GM21717 (cell line): ENCODE measurements around the gene PISD.
"Not testable (repeated sequence)": the region's sequence is repeated elsewhere in the genome, so short reads cannot be mapped to it uniquely, and the experiment has no call there.

Experiments used
- ATAC-seq: cut with Tn5 transposase; IDR thresholded peaks from one replicate; pipeline ENCODE4 v1.9.1; 2021; ENCODE audit warnings: mild to moderate bottlenecking, moderate library complexity; ENCODE audit not compliant: unreplicated experiment

Gene PISD

DNA sequence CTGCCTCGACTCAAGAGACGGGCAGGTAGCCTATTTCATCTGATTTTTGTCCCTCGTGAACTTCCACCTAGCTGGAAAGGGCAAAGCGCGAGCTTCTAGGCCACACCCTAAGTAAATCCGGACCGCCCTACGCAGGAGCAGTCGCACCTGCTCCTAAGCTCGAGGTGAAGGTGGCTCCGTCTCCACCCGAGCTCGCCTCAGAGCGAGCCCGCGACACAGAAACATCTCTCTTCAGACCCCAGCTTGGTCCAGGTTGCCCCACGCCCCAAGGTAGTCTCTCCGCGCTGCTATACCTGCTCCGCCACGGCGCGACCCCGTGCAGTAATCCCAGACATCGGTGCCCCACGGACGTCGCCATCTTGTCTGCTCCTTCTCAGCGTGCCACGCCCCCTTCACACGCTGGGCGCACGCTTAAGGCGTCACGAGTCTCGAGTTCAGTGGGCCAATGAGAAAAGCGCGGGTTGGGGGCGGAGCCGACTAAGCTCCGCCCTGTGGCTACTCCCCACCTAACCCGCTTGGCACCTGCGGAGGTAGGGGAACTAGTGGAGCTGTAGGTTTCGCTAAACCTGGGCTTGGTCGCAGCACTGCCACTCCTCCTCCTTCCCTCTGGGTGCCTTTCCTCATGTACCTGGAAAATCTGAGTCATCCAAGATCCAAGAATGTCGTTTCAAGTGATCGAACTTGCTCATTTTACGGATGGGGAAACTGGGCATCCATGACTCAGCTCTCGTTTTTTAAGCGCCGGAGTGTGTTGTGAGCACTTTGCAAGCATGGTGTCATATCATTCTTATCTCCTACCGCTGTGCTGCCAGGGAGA, at the start of gene PISD:
TSS of gene PISD (minus strand) at position 365 of the 817 bp plus-strand sequence. CDS start at position 358, 7 bp downstream.
- ATAC-seq, result peak; percentile 75

DNA sequence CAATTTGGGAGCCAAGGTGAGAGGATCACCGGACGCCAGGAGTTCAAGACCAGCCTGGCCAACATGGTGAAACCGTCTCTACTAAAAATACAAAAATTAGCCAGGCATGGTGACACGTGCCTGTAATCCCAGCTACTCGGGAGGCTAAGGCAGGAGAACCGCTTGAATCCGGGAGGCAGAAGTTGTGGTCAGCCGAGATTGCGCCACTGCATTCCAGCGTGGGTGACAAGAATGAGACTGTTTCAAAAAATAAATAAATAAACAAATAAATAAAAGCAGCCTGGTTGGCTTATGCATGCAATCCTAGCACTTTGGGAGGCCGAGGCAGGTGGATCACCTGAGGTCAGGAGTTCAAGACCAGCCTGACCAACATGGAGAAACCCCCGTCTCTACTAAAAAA, 49.2 kb upstream of the PISD start:
- ATAC-seq, result not testable (repeated sequence)

DNA sequence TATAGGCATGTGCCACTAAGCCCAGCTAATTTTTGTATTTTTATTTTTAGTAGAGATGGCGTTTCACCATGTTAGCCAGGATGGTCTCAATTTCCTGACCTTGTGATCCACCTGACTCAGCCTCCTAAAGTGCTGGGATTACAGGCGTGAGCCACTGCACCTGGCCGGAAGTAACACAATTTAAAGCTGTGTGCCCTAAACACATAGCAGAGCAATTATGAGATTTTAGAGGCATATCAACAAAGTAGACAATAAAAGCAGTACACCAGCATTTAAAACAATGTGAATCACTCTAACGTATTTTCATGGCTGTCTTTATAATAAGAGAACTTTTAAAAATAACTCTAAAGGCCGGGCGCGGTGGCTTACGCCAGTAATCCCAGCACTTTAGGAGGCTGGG, 45.5 kb upstream of the PISD start:
- ATAC-seq, result no peak

DNA sequence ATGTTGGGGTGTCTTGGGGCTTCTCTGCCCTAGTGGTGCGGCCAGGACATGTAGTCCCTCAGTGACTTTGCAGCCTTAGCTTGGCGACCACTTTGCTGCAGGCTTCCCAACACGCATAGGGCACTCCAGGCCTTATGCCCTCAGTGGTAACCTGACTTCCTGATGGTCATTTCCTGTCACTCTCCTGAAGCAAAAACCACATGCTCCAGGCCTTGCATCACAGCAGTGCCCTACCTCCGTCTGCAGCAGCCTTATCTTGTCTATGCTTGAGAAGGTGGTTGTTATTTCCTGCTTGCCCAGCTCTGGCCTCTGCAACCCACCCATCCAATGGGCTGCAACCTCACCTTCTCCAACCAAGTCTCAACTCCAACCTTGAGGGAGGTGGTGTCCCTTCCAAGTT, 33.4 kb upstream of the PISD start:
- ATAC-seq, result no peak

DNA sequence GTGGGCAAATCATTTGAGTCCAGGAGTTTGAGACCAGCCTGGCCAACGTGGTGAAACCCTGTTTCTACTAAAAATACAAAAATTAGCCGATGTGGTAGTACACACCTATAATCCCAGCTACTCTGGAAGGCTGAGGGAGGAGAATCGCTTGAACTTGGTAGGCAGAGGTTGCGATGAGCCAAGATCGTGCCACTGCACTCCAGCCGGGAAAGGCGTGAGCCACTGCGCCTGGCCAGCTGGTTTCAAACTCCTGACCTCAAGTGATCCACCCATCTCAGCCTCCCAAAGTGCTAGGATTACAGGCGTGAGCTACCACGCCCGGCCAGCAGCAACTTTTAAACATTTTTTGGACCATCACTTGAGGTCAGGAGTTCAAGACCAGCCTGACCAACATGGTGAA, 32.0 kb upstream of the PISD start:
- not testable (repeated sequence) for ATAC-seq

DNA sequence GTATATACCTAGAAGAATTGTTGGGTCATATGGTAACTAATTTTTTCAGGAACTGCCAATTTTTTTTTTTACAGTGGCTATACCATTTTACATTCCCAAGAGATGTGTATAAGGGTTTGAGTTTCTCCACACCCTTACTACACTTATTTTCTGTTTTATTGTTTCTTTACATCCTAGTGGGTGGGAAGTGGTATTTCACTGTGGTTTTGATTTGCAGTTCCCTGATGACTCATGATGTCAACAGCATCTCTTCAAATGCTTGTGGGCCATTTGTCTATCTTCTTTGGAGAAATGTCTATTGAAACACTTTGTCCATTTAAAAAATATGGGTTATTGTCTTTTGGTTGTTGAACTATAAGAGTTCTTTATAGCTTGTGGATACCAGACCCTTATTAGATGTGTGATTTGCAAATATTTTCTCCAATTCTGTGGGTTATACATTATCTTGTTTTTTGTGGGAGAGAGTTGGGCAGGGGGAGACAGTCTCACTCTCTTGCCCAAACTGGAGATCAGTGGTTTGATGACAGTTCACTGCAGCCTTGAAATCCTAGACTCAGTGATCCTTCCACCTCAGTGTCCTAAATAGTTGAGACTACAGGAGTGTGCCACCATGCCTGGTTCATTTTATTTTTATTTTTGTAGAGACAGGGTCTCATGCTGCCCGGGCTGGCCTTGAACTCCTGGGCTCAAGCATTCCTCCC, 30.3 kb upstream of the PISD start:
- ATAC-seq, result no peak

DNA sequence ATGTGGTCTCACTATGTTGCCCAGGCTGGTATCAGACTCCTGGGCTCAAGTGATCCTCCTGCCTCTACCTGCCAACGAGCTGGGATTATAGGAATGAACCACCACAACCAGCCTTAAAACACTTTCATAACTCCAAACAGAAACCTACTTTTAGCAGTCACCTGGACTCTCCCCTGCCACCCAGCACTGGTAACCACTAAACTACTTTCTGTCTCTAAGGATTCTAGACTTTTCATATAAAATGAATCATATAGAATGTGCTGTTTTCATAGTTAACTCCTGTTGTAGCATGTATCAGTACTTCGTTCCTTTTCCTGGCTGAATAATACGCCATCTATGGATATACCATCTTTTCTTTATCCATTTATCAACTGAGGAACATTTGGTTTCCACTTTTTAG, 29.4 kb upstream of the PISD start:
- ATAC-seq, result no peak

DNA sequence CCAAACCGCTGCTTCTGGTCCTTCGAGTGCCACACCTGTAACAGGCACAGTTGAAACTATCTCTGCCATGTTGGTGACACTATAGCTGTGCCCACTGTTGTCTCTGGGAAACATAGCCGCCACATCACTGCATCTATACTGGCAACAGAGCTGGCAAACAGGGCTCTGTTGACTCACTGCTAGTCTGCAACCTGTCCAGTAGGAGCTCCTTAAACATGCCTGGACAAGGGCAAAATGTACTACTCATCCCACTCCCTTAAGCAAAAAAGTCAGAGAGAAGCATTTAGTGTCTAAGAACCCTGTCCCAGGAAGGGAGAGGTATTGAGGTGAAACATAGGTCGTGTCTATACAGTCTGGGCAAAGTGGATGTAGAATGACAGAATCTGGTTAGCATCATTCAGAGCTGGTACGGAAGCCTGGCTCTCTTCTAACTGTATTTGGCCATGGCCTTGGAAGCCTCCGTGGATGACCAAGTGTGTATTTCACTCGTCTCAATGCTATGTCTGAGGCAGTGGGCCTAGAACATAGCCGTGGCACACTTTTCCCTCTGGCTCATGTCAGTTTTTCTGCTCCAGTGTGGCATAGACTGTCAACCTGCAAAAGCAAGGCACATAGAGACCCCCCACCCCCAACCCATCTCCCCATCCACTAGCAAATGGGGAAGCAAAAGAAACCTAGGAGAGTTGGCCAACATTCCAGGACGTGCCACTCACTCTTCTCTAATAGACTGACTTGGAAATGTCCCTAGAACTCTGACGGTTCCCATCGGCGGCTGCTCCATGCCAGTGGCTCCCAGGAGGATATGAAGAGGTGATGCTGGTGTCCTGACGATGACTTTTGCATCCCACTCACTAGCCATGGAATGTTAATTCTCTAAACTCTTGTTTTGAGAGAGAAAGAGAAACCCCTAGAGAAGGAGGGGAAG, 21.4 kb upstream of the PISD start:
- ATAC-seq, result no peak

DNA sequence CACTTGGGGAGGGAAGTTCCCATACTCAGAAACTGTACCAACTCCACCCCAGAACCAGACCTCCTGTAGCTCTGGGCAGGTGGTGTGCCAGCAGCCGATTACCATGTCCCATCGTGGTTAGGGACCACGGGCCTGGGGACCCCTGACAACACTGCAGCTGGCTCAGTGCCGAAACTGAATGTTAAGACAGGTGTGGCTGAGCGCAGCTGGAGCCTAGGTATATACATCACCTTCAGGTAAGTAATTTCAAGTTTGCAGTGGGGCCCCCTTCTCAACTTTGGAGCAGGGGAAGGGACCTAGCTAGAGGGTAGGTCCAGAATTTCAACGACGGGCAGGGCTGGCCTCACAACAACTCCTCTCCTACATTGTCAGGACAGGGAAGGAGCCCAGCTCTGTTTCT, 20.7 kb upstream of the PISD start:
- ATAC-seq, result no peak

DNA sequence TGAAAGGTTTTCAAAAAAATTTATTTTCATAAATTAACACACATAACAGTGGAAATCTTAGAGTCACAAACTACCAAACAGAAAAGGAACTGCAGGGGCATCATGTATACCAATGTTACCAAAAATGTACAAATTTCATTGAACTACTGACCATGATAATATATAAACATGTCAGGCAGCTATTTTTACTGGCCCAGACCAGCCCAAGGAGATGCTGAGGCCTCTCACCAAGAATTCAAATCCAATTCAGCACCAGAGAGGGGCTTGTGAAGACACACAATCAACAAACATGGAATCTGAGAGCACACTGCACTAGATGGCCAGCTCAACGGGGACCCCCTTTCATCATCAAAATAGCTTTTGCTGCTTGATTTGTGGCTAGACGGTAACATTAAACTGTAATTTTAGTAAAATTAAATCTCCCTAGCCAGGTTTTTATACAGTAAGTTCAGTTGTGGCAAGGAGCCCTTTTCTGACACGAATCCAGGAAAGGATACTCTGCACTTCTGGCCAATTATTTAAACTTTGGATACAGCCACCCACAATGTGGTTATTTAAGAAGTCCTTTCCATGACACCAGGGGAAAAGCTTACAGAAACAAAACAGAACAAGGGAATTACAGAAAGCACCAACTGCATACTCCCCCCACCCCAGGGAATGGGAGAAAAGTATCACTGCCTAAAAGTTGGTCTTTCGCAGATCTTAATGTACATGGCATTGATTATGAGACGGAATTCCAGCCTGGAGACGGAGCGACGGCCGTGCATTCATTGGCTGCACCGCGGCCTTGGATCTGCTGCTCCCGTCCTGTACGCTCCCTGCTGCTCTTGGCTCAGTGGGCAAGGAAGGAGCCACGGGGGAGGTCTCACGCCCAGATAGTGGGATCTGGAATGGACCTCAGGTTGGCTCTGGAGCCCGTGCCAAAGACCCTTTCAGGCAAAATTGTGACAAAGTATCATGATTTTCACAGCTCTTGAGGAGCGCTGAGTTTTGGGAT, 19.6 kb upstream of the PISD start:
- no peak for ATAC-seq

DNA sequence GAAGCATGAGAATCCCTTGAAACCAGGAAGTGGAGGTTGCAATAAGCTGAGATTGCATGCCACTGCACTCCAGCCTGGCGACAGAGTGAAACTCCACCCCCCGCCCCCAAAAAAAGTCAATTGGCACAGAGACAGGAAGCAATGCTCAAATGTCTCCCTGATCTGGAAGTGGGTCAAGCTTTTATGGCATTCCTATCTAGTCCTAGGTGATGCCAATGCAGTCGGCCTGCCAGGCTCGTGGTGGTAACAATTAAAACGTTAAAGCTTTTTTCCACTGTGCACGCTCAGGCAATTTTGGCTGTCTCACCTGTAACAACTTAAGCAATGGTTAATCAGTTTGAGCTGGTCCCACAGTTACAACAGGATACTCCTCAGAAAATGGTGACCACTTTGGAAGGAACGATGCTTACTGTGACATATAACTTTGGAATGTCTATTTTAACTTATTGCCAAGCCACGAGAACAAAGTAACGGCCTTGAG, 18.9 kb upstream of the PISD start:
- no peak for ATAC-seq

DNA sequence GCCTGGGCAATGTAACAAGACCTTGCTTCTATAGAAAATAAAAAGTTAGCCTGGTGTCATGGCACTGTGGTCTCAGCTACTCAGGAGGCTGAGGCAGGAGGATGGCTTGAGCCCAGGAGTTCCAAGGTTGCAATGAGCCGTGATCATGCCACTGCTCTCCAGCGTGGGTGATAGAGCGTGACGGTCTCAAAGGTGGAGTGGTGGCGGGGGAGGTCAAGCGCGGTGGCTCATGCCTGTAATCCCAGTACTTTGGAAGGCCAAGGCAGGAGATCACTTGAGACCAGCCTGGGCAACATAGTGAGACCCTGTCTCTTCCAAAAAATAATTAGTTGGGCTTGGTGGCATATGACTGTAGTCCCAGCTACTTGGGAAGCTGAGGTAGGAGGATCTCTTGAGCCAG, 16.7 kb upstream of the PISD start:
- no peak for ATAC-seq

DNA sequence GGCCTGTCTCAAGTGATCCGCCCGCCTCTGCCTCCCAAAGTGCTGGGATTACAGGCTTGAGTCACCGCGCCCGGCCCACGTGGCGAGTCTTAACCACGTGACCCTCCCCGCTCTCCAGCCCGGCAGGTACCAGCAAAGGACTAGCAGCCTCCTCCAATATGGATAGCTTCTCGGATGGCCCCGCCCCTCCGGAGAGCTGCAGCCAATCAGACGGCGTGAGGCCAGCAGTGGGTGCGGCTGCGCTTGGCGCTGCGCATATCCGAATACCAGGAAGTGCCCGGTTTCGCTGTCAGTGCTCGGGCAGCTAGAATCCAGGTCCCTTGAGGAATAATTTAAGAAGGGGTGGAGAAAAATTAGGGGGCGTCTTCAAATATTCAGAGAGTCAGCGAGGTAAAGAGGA, 14.7 kb upstream of the PISD start:
- ATAC-seq, result peak; percentile 92

DNA sequence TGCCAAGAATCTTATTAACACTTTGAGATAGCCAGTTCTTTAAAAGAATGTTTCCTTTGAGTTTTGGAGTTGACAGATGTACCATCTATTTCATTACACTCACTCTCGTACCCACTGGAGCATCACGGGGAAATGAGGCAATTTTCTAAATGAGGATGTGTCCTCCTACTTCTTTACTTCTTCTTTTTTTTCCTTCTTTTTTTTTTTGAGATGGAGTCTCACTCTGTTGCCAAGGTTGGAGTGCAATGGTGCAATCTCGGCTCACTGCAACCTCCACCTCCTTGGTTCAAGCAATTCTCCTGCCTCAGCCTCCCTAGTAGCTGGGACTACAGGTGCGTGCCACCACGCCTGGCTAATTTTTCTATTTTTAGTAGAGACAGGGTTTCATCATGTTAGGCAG, 12.2 kb upstream of the PISD start:
- not testable (repeated sequence) for ATAC-seq

DNA sequence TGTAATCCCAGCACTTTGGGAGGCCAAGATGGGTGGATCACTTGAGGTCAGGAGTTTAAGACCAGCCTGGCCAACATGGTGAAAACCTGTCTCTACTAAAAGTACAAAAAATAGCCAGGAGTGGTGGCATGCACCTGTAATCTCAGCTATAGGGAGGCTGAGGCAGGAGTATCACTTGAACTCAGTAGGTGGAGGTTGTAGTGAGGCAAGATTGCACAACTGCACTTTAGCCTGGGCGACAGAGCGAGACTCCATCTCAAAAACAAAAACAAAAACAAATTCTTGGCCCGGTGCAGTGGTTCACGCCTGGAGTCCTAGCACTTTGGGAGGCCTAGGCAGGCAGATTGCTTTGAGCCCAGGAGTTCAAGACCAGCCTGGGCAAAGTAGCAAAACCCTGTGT, 6.8 kb upstream of the PISD start:
- not testable (repeated sequence) for ATAC-seq

DNA sequence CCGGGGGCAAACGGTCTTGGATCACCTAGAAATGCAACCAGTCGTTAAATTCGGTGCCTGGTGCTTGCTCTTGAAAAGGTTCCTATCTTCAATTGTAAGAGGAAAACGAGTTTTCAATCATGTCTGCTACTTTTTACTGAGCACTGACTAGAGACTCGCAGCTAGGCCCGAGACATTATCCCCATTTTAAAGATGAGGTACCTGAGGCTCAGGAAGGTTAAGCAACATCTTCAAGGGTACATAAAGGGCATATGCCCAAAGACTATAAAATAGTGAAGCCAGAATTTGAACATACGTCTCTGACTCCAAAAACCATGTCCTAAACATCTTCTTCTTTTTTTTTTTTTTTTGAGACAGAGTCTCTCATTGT, 638 bp upstream of the PISD start:
- no peak for ATAC-seq

DNA sequence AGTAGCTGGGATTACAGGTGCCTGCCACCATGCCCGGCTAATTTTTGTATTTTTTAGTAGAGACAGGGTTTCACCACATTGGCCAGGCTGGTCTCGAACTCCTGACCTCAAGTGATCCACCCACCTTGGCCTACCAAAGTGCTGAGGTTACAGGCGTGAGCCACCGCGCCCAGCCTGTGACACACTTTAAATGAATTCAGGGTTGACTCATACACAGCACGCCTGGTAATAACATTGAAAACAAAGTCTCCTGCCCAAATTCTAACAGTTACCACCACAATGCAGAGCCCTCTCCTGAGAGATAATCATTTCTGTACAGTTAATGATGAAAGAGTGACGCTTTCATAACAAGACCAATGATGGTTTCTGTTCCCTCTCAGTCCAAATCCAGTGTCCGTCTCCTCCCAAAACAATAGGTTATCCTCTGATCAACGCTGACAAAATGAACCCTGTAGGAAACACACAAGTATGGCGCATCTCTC, 1.1 kb downstream of the PISD start:
- peak; percentile 20 for ATAC-seq

DNA sequence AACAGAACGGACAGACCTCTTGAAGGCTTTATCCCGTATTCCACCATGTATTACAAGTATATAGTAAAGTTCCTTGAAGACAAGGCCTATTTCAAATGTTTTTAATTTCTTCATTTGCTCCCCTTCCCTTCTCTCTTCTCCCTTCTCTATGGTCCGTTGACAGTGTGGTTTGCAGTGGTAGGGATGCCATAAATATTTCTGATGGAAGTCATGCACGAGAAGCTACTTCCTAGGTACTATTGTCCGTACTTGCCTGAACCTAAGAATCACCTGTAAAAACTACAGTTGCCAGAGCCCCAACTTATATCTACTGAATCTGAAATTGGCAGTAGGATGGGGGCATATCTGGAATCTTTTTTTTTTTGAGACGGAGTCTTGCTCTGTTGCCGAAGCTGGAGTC, 2.8 kb downstream of the PISD start:
- no peak for ATAC-seq

DNA sequence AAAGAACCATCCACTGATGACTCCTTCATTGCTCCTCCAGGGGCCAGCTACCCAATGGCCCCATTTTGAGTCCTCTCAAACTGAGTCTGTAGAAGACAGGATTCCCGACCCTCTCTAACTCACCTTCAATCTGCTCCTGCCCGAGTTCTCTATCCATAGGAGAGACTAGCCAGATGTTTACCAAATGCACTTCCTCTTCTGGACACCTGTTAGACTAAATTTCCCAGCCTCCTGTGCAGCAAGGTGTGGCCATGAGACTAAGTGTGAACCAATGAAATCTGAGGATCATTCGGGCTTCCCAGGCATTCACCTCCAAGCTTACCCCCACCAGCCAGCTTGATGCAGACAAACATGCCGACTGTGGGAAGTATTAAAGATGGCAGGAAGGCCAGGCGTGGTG, 7.6 kb downstream of the PISD start:
- no peak for ATAC-seq

DNA sequence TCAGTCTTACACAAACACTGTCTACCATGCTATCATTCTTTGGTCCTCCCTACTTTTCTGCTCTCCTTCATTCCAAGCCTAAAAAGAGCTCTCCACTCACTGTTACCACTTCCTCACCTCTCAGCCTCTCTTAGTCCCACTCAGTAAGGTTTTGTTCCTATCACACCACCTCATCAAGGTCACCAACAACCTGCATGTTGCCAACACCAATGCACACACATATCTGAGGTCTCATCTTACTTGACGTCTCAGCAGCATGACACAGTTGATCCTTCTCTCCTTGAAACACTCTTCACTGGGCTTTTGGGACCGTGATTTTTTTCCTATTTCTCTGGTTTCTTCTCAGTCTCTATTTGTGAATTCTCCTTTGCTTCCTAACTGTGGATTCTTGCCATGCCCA, 8.1 kb downstream of the PISD start:
- no peak for ATAC-seq
